Hematopoietic multipotent progenitor cell treated with erythropoietin and hydrocortisone succinate and interleukin-3 and kit ligand, for 4 days (in vitro differentiated cells): ENCODE results near the gene SKIC3.

ENCODE experiments used
- DNase-seq: peaks from one replicate; pipeline ENCODE4 v3.0.0-alpha.2; 2015

Gene SKIC3

GRCh38 chr5:95530416-95530815 lies 24.4 kb downstream of the SKIC3 start:
- no peak for DNase-seq

- no peak for DNase-seq
Observed at GRCh38 chr5:95528565-95528964, 26.2 kb downstream of the SKIC3 start.

GRCh38 chr5:95526871-95527270 lies 27.9 kb downstream of the SKIC3 start:
- no peak for DNase-seq

GRCh38 chr5:95524423-95524822 lies 30.4 kb downstream of the SKIC3 start:
- no peak for DNase-seq

GRCh38 chr5:95520206-95520605 lies 34.6 kb downstream of the SKIC3 start:
- no peak for DNase-seq

GRCh38 chr5:95519681-95520080 lies 35.1 kb downstream of the SKIC3 start:
- DNase-seq, result no peak

GRCh38 chr5:95519151-95519550 lies 35.6 kb downstream of the SKIC3 start:
- no peak for DNase-seq

- no peak for DNase-seq
Observed at GRCh38 chr5:95518417-95518816, 36.4 kb downstream of the SKIC3 start.

GRCh38 chr5:95511606-95512005 lies 43.2 kb downstream of the SKIC3 start:
- no peak for DNase-seq

GRCh38 chr5:95508550-95508949 lies 46.2 kb downstream of the SKIC3 start:
- no peak for DNase-seq
